Spleen (tissue), 3 donors: ENCODE results near the gene VGLL4.

Experiments
- POLR2A ChIP-seq, 3 donors: fragments of 450-650 bp; IDR thresholded peaks; one replicate each; pipeline ENCODE4 v1.5.1; 2017; ENCODE audit warnings: antibody characterized with exemption in 3 of 3, mild to moderate bottlenecking in 1 of 3
- POLR2AphosphoS5 ChIP-seq, 3 donors: sonication (generic); formaldehyde crosslinking; IDR thresholded peaks; one replicate each; pipeline ENCODE4 v1.5.1; 2017; ENCODE audit warnings: antibody characterized with exemption in 3 of 3

DNA sequence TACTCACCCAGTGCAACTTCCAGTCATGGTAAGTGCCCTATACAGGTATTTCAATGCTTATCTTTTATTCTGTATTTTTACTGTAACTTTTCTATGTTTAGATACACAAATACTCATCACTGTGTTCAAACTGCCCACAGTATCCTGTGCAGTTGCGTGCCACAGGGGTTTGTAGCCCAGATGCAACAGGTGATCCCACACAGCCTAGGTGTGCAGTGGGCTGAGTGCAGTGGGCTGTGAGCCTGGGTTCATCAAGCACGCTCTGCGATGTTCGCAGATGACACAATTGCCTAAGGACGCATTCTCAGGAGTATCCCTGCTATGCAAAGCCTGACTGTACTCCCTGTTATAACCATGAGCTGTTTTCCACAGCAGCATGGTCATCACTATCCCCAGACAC lies 36.2 kb upstream of the VGLL4 start:
- TF ChIP-seq POLR2A (IDR thresholded peaks at IDR 0.05): no peak
- no peak for TF ChIP-seq POLR2AphosphoS5 (IDR thresholded peaks at IDR 0.05)
